Measurements from ENCODE around the gene DDX52. TPM values are rescaled to one million over a fixed set of nuclear protein-coding genes. Genes with fewer than 3 reads are reported as not detected.

Gene DDX52
- total and polyA plus RNA-seq, 9 of the 15 experiments (the other 6 are each of a cell fraction or from before 2014, with no cell fraction given) = 19.1 to 50.5 (median 34.8) TPM

GRCh38 chr17:37609170-37610040 lies 33.8 kb downstream of the DDX52 start, which contains the start of gene SYNRG:
Gene SYNRG (minus strand): TSS chr17:37609418. CDS start chr17:37609355, 63 bp downstream.
- DNase-seq (ENCODE audit: extremely low read depth in 1 of 4, low spot score in 3 of 4) = peak; percentile 96 to 100 (median 99)
- no peaks in the 10 kb centered on the region for H3K9me3 ChIP-seq (replicated peaks; ENCODE audit: control insufficient read depth, insufficient read depth, low read depth, low read length)
- BruUV-seq (replicated peaks) = TSS peak; percentile 69
- WGBS (ENCODE audit: insufficient coverage, low coverage, missing lambda C conversion rate) = 3% methylated on average over 37 of the region's 60 CpGs
- peaks cover 43% of the 10 kb centered on the region for H3K79me2 ChIP-seq (ENCODE audit: control insufficient read depth, insufficient read depth, low read length)
- no peaks in the 10 kb centered on the region for H4K20me1 ChIP-seq (replicated peaks; ENCODE audit: control insufficient read depth, insufficient read depth, low read length)
- peaks cover 2 to 9% of the 10 kb centered on the region in 2 experiments; a peak in 3 of 5 replicates for H3K4me1 ChIP-seq (replicated peaks in 1 of 2; ENCODE audit: control insufficient read depth in 2 of 2, insufficient read depth in 2 of 2, low read length in 2 of 2)
- POLR2A ChIA-PET = interaction anchor here (0.6 to 2.5 kb wide), 16 partner anchors 9 to 348 kb away, joined by 3 to 24 read pairs (median 4); partner anchors contain the start of gene DDX52
- no peaks in the 10 kb centered on the region for H3K27me3 ChIP-seq (ENCODE audit: control insufficient read depth in 2 of 2, insufficient read depth in 2 of 2, low read length in 2 of 2)
- H3K27ac ChIP-seq (ENCODE audit: extremely low read depth, low read depth, low read length) = peak within 1 kb of the TSS; percentile 84
- ATAC-seq = peak; percentile 95
- peak within 1 kb of the TSS; percentile 79 for H3K4me2 ChIP-seq (ENCODE audit: insufficient read depth, low read length)
- CTCF ChIA-PET (ENCODE audit: low intra/inter-chr PET ratio) = interaction anchor here (0.7 to 0.8 kb wide), 3 partner anchors 82 to 237 kb away, joined by 3 to 4 read pairs (median 4); no protein-coding TSS in a partner anchor
- peaks cover 34% of the 10 kb centered on the region; the same call in 2 of the 3 replicates for H3K36me3 ChIP-seq (ENCODE audit: control insufficient read depth, insufficient read depth, low read length)
- peak within 1 kb of the TSS; percentile 81 to 95 for H3K9ac ChIP-seq (ENCODE audit: insufficient read depth in 1 of 2, low read depth in 2 of 2, low read length in 2 of 2)
- FAIRE-seq = no peak
- peak within 1 kb of the TSS; percentile 98 for H3K4me3 ChIP-seq
- in situ Hi-C loops (cut with MboI) = no loop called here
- intact Hi-C loops (cut with micrococcal nuclease) = no loop called here
- H3K9me1 ChIP-seq (ENCODE audit: control insufficient read depth, insufficient read depth, low read length) = no peaks in the 10 kb centered on the region
- H2AFZ ChIP-seq (ENCODE audit: low read depth, low read length) = peak within 1 kb of the TSS; percentile 87
- TF ChIP-seq GATA2 (CRISPR knock-in tag; IDR thresholded peaks at IDR 0.05) (peak; percentile 85), ZFPM2 (CRISPR knock-in tag; IDR thresholded peaks at IDR 0.05) (0 out of 2 replicates have a peak, but pooled peaks have one; percentile 72), SAP30 (IDR thresholded peaks at IDR 0.05; ENCODE audit: borderline replicate concordance, insufficient read depth, low read depth, low read length, poor library complexity, severe bottlenecking) (peak; percentile 59), CREB3L1 (IDR thresholded peaks at IDR 0.05; ENCODE audit: borderline replicate concordance, low read depth) (0 out of 2 replicates have a peak, but pooled peaks have one; percentile 25), THRAP3 (IDR thresholded peaks at IDR 0.05; ENCODE audit: borderline replicate concordance) (peak; percentile 68; the same call in 1 of the 2 replicates), ZNF511 (CRISPR knock-in tag; IDR thresholded peaks at IDR 0.05) (no peak), PTTG1 (tag; IDR thresholded peaks at IDR 0.05; ENCODE audit: low read depth) (no peak), FUS (optimal IDR thresholded peaks at IDR 0.05; ENCODE audit: low read depth, low read length) (peak; percentile 96), CXXC5 (CRISPR knock-in tag; IDR thresholded peaks at IDR 0.05) (peak; percentile 95), HDAC1 (IDR thresholded peaks at IDR 0.05) (peak in 1 of 2 experiments; percentile 72; a peak in 1 of 4 replicates), PHF20 (IDR thresholded peaks at IDR 0.05; ENCODE audit: partially characterized antibody) (peak; percentile 83), TOE1 (IDR thresholded peaks at IDR 0.05; ENCODE audit: borderline replicate concordance) (peak; percentile 97), TOE1 (CRISPR knock-in tag; IDR thresholded peaks at IDR 0.05; ENCODE audit: borderline replicate concordance, low read depth) (no peak), ZNF197 (CRISPR knock-in tag; IDR thresholded peaks at IDR 0.05; ENCODE audit: low read depth) (no peak), E2F4 (CRISPR knock-in tag; IDR thresholded peaks at IDR 0.05; ENCODE audit: low read depth) (no peak)

All from K562 (cell line).